SK-N-SH treated with all-trans-retinoic acid at 6 μM for 48 hours (cell line): ENCODE measurements around the gene SRGAP1.

Experiments used
- ATAC-seq: fragments of 200-7000 bp; cut with Tn5 transposase; 3 replicates; pipeline ENCODE4 v1.9.1; 2020; ENCODE audit warnings: mild to moderate bottlenecking, moderate library complexity
- ARNTL ChIP-seq: fragments of 450-650 bp; formaldehyde crosslinking; IDR thresholded peaks from 2 replicates; pipeline ENCODE4 v1.5.0; 2020; ENCODE audit warnings: low read depth, mild to moderate bottlenecking, moderate library complexity, borderline replicate concordance
- BACH2 ChIP-seq: fragments of 250-450 bp; sonication (Bioruptor Pico); IDR thresholded peaks from 2 replicates; pipeline ENCODE4 v1.9.0; 2021; ENCODE audit warnings: mild to moderate bottlenecking, borderline replicate concordance
- CREB5 ChIP-seq: fragments of 250-450 bp; sonication (Bioruptor Pico); IDR thresholded peaks from 2 replicates; pipeline ENCODE4 v1.5.1; 2020; ENCODE audit warnings: low read depth, mild to moderate bottlenecking, moderate library complexity
- CSDC2 ChIP-seq: fragments of 250-450 bp; sonication (Bioruptor Pico); IDR thresholded peaks from 2 replicates; pipeline ENCODE4 v1.5.0; 2020; ENCODE audit warnings: mild to moderate bottlenecking, moderate library complexity
- CSRNP3 ChIP-seq: fragments of 250-450 bp; sonication (Bioruptor Pico); IDR thresholded peaks from 2 replicates; pipeline ENCODE4 v1.5.1; 2021; ENCODE audit warnings: mild to moderate bottlenecking, moderate library complexity
- ESRRG ChIP-seq: fragments of 250-450 bp; sonication (Bioruptor Pico); IDR thresholded peaks from 2 replicates; pipeline ENCODE4 v1.6.1; 2021; ENCODE audit warnings: mild to moderate bottlenecking
- GLIS3 ChIP-seq: fragments of 250-450 bp; sonication (Bioruptor Pico); IDR thresholded peaks from 2 replicates; pipeline ENCODE4 v1.5.0; 2020; ENCODE audit warnings: mild to moderate bottlenecking, moderate library complexity
- OSR1 ChIP-seq: fragments of 250-450 bp; sonication (Bioruptor Pico); IDR thresholded peaks from 2 replicates; pipeline ENCODE4 v1.8.0; 2022; ENCODE audit warnings: moderate library complexity, mild to moderate bottlenecking, inconsistent platforms
- POU6F1 ChIP-seq: fragments of 250-450 bp; sonication (Bioruptor Pico); IDR thresholded peaks from 2 replicates; pipeline ENCODE4 v1.8.0; 2021; ENCODE audit warnings: low read depth, mild to moderate bottlenecking, moderate library complexity, borderline replicate concordance
- PPARA ChIP-seq: fragments of 250-450 bp; sonication (Bioruptor Pico); IDR thresholded peaks from 2 replicates; pipeline ENCODE4 v1.5.0; 2020; ENCODE audit warnings: mild to moderate bottlenecking, borderline replicate concordance
- RARB ChIP-seq: fragments of 250-450 bp; sonication (Bioruptor Pico); IDR thresholded peaks from 2 replicates; pipeline ENCODE4 v1.8.0; 2021; ENCODE audit warnings: mild to moderate bottlenecking, moderate library complexity
- SNAI2 ChIP-seq: fragments of 250-450 bp; sonication (Bioruptor Pico); IDR thresholded peaks from 2 replicates; pipeline ENCODE4 v1.5.0; 2020; ENCODE audit warnings: mild to moderate bottlenecking, moderate library complexity
- TCF4 ChIP-seq: fragments of 250-450 bp; sonication (Bioruptor Pico); IDR thresholded peaks from 2 replicates; pipeline ENCODE4 v1.8.0; 2021; ENCODE audit warnings: mild to moderate bottlenecking, moderate library complexity, borderline replicate concordance
- ZFP3 ChIP-seq: fragments of 250-450 bp; sonication (Bioruptor Pico); IDR thresholded peaks from 2 replicates; pipeline ENCODE4 v1.5.0; 2020; ENCODE audit warnings: mild to moderate bottlenecking, moderate library complexity
- ZFP30 ChIP-seq: fragments of 450-650 bp; formaldehyde crosslinking; IDR thresholded peaks from 2 replicates; pipeline ENCODE4 v1.5.0; 2022; ENCODE audit warnings: mild to moderate bottlenecking, moderate library complexity
- ZNF70 ChIP-seq: fragments of 450-650 bp; formaldehyde crosslinking; IDR thresholded peaks from 2 replicates; pipeline ENCODE4 v1.5.0; 2020; ENCODE audit warnings: mild to moderate bottlenecking, moderate library complexity
- TF ChIP-seq, protein P1 (sequence below): fragments of 250-450 bp; sonication (Bioruptor Pico); IDR thresholded peaks from 2 replicates; pipeline ENCODE4 v1.8.0; 2020; ENCODE audit warnings: mild to moderate bottlenecking, moderate library complexity, borderline replicate concordance
- TF ChIP-seq, protein P2 (sequence below): fragments of 250-450 bp; sonication (Bioruptor Pico); IDR thresholded peaks from 2 replicates; pipeline ENCODE4 v1.5.0; 2020; ENCODE audit warnings: mild to moderate bottlenecking, moderate library complexity

SRGAP1 gene

DNA sequence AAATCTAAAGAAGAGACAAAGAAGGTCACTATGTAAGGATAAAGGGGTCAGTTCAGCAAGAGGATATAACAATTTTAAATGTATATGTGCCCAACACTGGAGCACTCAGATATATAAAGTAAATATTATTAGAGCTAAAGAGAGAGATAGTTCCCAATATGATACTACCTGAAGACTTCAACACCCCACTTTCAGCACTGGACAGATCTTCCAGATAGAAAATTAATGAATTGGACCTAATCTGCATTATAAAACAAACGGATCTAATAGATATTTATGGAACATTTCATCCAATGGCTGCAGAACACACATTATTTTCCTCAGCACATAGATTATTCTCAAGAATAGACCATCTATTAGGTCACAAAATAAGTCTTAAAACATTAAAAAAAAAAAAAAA, 24.1 kb upstream of the SRGAP1 start:
- no peak for ATAC-seq
- no peak for TF ChIP-seq CSDC2 (CRISPR knock-in tag)
- no peak for TF ChIP-seq PPARA (CRISPR knock-in tag)
- no peak for TF ChIP-seq CREB5 (CRISPR knock-in tag)
- TF ChIP-seq TCF4 (CRISPR knock-in tag): no peak
- TF ChIP-seq ESRRG: no peak
- TF ChIP-seq GLIS3 (CRISPR knock-in tag): no peak
- TF ChIP-seq, protein P1, sequence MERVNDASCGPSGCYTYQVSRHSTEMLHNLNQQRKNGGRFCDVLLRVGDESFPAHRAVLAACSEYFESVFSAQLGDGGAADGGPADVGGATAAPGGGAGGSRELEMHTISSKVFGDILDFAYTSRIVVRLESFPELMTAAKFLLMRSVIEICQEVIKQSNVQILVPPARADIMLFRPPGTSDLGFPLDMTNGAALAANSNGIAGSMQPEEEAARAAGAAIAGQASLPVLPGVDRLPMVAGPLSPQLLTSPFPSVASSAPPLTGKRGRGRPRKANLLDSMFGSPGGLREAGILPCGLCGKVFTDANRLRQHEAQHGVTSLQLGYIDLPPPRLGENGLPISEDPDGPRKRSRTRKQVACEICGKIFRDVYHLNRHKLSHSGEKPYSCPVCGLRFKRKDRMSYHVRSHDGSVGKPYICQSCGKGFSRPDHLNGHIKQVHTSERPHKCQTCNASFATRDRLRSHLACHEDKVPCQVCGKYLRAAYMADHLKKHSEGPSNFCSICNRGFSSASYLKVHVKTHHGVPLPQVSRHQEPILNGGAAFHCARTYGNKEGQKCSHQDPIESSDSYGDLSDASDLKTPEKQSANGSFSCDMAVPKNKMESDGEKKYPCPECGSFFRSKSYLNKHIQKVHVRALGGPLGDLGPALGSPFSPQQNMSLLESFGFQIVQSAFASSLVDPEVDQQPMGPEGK (CRISPR knock-in tag): no peak
- TF ChIP-seq, all 23 proteins: peak for 0

DNA sequence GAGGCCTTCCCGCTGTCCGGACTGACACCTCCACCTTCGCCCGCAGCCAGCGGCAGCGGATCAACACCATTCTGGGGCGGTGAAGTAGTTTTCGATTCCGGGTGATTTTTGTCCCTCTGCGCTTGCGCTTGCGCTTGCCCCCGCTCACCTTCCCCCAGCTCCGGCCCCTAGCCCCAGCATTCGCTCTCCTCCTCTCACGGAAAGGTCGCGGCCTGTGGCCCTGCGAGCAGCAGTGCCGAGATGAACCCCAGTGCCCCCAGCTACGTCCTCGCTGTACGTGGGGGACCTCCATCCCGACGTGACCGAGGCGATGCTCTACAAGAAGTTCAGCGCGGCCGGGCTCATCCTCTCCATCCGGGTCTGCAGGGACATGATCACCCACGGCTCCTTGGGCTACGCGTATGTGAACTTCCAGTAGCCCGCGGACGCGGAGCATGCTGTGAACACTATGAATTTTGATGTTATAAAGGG, 22.7 kb upstream of the SRGAP1 start:
- no peak for ATAC-seq
- TF ChIP-seq CSDC2 (CRISPR knock-in tag): no peak

DNA sequence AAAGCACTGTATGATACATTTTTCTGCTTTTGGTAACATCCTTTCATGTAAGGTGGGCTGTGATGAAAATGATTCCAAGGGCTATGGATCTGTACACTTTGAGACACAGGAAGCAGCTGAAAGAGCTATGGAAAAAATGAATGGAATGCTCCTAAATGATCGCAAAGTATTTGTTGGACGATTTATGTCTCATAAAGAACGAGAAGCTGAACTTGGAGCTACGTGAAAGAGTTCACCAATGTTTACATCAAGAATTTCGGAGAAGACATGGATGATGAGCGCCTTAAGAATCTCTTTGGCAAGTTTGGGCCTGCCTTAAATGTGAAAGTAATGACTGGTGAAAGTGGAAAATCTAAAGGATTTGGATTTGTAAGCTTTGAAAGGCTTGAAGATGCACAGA, 22.1 kb upstream of the SRGAP1 start:
- no peak for ATAC-seq
- TF ChIP-seq, protein P1 (CRISPR knock-in tag): no peak

GRCh38 chr12:63823040-63823439, 21.5 kb upstream of the SRGAP1 start:
- ATAC-seq: no peak
- TF ChIP-seq BACH2 (no peak), ZFP30 (CRISPR knock-in tag) (no peak), CSRNP3 (CRISPR knock-in tag) (no peak), ARNTL (no peak), RARB (CRISPR knock-in tag) (no peak), ZFP3 (no peak), ZNF70 (CRISPR knock-in tag) (no peak)
- TF ChIP-seq, protein P2, sequence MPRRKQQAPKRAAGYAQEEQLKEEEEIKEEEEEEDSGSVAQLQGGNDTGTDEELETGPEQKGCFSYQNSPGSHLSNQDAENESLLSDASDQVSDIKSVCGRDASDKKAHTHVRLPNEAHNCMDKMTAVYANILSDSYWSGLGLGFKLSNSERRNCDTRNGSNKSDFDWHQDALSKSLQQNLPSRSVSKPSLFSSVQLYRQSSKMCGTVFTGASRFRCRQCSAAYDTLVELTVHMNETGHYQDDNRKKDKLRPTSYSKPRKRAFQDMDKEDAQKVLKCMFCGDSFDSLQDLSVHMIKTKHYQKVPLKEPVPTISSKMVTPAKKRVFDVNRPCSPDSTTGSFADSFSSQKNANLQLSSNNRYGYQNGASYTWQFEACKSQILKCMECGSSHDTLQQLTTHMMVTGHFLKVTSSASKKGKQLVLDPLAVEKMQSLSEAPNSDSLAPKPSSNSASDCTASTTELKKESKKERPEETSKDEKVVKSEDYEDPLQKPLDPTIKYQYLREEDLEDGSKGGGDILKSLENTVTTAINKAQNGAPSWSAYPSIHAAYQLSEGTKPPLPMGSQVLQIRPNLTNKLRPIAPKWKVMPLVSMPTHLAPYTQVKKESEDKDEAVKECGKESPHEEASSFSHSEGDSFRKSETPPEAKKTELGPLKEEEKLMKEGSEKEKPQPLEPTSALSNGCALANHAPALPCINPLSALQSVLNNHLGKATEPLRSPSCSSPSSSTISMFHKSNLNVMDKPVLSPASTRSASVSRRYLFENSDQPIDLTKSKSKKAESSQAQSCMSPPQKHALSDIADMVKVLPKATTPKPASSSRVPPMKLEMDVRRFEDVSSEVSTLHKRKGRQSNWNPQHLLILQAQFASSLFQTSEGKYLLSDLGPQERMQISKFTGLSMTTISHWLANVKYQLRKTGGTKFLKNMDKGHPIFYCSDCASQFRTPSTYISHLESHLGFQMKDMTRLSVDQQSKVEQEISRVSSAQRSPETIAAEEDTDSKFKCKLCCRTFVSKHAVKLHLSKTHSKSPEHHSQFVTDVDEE (CRISPR knock-in tag): no peak

- peak; percentile 91 for ATAC-seq
- TF ChIP-seq BACH2 (no peak), OSR1 (CRISPR knock-in tag) (no peak), SNAI2 (CRISPR knock-in tag) (no peak), ZNF70 (CRISPR knock-in tag) (no peak), GLIS3 (CRISPR knock-in tag) (no peak), ESRRG (no peak), CREB5 (CRISPR knock-in tag) (no peak), POU6F1 (CRISPR knock-in tag) (no peak)
- TF ChIP-seq, protein P2 (CRISPR knock-in tag): no peak
Measured at GRCh38 chr12:63826006-63826585, 18.4 kb upstream of the SRGAP1 start.
